AG10803 (cell line): ENCODE results near the gene MFNG.

ENCODE experiments used
- DNase-seq: peaks from one replicate; pipeline ENCODE4 v3.0.0; 2010; ENCODE audit warnings: low read depth
- H3K4me3 ChIP-seq: 2 replicates; pipeline ENCODE4 v1.5.1; 2011; ENCODE audit warnings: mild to moderate bottlenecking, low read length, control low read depth
- TF ChIP-seq, protein P1 (sequence below): conservative IDR thresholded peaks from 2 replicates; pipeline ENCODE4 v1.5.1; 2011; ENCODE audit warnings: mild to moderate bottlenecking, low read length, control low read depth, inconsistent platforms

MFNG gene

GRCh38 chr22:37526376-37526775 lies 40.2 kb upstream of the MFNG start:
- TF ChIP-seq, protein P1, sequence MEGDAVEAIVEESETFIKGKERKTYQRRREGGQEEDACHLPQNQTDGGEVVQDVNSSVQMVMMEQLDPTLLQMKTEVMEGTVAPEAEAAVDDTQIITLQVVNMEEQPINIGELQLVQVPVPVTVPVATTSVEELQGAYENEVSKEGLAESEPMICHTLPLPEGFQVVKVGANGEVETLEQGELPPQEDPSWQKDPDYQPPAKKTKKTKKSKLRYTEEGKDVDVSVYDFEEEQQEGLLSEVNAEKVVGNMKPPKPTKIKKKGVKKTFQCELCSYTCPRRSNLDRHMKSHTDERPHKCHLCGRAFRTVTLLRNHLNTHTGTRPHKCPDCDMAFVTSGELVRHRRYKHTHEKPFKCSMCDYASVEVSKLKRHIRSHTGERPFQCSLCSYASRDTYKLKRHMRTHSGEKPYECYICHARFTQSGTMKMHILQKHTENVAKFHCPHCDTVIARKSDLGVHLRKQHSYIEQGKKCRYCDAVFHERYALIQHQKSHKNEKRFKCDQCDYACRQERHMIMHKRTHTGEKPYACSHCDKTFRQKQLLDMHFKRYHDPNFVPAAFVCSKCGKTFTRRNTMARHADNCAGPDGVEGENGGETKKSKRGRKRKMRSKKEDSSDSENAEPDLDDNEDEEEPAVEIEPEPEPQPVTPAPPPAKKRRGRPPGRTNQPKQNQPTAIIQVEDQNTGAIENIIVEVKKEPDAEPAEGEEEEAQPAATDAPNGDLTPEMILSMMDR: no peak
- H3K4me3 ChIP-seq: no peak overlapping the region
- no peak for DNase-seq

DNA sequence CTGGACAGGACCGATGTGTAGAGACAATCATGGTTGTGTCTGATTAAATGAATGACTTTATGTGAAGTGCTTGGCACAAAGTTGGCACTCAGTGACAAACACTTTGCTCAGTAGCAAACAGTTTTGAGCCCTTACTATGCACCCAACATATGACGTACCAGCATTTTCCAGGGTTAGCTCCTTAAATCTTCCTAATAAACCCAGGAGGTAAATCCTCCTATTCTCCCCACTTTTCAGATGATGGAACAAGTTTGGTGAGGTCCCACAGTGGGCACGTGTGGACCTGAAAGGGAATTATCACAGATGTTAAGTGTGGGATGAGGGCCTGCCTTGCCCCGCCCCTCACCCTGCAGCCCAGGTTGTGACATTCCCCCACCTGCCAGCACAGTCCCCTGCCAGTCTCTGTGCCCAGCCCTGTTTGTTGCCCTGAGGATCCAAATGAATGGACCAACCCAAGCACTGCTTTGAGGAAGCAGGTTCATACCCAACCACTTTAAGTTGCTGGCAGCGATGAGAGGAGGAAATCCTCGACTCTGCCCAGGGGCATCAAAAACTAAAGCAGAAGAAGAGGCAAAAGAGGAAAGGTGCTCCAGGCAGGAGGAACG lies 39.7 kb upstream of the MFNG start:
- no peak for DNase-seq
- TF ChIP-seq, protein P1: no peak
- no peak overlapping the region for H3K4me3 ChIP-seq

- DNase-seq: peak; percentile 72
- TF ChIP-seq, protein P1: no peak
- H3K4me3 ChIP-seq: no peak overlapping the region
Observed at GRCh38 chr22:37525073-37525745, 39.0 kb upstream of the MFNG start.

- no peak for DNase-seq
- TF ChIP-seq, protein P1: no peak
- H3K4me3 ChIP-seq: no peak overlapping the region
Observed at GRCh38 chr22:37522482-37522881, 36.3 kb upstream of the MFNG start.

- H3K4me3 ChIP-seq: no peak overlapping the region
- DNase-seq: no peak
- TF ChIP-seq, protein P1: no peak
Observed at GRCh38 chr22:37521236-37521739, 35.1 kb upstream of the MFNG start.

DNA sequence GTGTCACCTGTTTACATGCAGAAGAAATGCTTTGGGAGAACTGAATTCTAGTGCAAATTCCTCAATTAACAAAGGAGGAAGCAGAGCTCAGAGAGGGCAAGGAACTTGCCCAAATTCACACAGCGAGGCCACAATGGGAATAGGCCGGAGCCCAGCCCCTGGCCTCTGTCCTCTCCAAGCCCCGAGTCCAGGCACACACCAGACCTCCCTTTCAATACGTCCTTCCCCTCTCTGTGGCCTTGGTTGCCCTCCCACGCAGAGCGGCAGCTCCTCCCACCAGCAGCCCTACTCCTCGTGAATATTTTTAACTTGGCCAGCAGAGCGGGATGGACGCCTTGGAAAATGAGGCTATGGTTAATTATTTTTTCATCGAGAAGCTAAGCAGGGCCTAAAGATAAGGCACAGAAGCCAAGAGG lies 34.6 kb upstream of the MFNG start:
- no peak for DNase-seq
- no peak overlapping the region for H3K4me3 ChIP-seq
- TF ChIP-seq, protein P1: no peak
